Cortex of kidney (tissue), 1 donor: ENCODE measurements around the gene CCN2.

ENCODE experiments used
- DNase-seq: peaks from one replicate; lab custom pipeline; 2025; lab: John Stamatoyannopoulos, UW

Gene CCN2

DNA sequence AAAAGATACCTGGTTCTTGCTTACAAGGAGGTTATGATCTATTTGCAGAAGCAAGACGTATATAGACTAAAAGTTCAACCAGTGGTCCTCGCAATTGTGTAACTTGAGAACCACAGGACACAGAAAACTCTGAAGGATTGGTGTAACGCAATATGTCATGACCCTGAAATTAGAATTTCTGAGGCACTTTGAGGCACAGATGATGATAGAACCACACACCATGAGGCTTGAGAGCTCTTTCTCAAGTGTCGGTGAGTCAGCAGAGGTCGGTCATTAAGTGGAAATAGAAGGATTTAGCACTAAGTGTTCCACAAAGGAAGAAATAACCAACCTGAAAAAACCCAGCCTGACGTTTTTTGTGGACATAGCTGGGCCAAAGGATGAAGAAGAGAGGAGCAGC, 15.3 kb upstream of the CCN2 start:
- DNase-seq = no peak

DNA sequence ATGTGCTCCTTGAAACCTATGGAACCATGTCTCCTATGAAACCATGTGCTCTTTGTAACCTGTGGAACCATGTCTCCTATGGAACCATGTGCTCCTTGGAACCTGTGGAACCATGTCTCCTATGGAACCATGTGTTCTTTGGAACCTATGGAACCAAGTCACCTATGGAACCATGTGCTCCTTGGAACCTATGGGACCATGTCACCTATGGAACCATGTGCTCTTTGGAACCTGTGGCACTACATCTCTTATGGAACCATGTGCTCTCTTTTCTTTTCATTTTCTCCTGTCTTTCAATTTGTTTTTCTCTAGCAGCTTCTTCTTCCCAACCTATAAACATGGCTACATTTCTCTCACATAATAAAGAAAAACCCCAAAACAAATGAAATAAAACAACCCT, 11.9 kb upstream of the CCN2 start:
- DNase-seq = no peak

DNA sequence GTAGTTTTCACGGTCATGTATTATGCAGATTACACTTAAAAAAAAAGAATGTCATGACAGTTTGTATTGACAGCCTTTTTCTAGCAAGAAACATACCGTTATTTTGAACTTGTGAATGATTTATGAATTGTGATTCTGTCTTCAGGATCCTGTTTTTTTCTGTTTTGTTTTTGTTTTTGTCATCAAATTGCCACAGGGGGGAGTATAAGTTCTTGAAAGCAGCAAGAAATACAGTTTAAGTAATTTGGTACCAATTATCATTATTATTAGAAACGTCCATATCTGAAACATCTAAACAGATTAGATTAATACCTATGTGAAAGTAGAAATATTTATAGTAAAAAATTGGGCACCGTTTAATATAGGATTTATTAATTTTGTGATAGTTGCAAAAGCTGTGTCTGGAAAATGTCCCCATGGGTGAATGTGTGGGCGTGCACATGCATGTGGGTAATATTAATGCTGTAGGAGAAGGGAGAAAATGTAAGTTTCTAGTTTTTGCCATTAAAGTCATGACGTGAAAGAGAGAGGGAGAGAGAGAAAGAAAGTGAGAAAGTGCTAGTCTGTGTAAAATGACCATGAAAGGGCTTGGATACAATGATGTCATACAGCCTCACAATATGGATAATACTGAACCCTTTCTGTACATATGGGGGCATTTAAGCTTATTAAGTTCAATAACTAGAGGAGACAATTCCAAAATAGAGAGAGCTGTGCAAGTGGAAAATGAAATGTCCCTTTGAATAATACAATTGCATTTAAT, 9.4 kb upstream of the CCN2 start:
- DNase-seq = no peak

DNA sequence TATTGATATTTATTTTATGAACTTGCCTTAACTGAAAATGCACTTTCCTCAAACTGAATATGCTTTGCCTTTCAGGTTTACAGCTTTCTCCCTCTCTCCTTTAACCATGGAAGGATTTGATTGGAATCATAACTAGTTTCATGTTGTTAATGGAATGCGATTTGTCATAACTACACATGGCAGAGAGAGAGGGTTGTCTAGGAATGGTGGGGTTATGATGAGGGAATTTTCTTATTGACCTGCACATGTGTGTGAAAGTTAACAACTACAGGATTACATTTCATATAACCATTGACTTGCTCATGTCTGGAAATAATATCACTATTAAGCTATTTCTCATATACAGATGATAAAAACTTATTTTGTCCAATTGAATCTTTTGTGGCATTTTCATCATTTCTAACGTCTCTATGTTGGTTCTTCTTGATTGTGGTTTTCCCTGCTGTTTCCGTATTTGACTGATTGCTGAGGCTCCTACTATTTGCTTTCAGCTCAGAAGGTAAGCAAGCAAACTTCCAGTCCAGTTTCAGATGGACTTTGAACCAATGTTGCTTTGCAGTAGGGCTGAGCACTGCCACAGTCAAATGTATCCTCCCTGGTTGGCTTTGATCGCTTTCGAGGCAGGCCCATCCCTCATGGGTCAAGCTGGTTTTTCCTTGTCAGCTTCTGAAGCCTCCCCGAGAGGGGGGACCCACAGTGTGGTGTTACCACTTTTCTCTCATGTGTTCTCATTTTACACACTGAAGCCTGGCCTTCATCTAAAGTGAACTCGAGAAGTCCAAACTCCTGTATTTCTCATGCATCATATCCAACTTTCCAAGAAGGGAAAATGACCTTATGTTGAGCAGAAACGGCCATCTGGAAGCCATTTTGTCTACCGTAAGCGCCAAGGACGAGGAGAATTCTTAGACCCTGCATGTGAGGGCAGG, 7.6 kb upstream of the CCN2 start:
- no peak for DNase-seq

DNA sequence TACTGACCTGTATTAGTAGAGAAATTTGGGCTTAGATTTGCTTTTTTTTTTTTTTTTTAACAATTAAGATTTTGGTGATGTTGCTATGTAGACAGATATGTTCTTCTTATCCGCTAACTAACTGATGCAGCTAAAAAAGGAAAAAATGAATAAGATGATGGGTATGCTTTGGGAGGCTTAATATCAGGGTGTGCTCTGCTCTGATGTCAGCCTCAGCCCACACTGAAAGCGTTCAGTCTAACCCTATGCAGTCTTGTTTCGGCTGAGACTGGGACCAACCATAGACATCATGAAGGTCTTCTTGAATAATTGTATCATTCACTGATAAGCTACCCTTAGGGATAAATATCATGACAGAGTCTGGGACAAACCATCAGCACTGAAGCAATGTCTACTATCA, 6.9 kb upstream of the CCN2 start:
- no peak for DNase-seq

DNA sequence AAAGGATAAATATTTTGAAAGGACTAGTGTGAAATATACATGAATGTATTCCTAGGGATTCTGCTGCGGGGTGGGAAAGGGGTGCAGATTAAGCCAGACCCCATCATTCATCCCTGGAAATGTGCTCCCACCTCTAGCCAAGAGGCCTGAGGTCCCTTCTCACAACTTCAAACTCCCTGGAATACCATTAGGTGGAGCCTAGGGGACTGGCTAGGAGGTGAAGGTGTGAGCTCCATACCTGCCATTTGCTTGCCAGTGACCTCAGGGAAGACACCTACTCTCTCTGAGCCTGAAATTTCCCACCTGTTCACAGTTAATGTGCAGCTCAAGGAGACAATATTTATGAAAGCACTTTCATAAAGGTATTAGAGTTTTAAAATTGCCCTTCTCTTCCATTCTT, 4.7 kb upstream of the CCN2 start:
- no peak for DNase-seq

DNA sequence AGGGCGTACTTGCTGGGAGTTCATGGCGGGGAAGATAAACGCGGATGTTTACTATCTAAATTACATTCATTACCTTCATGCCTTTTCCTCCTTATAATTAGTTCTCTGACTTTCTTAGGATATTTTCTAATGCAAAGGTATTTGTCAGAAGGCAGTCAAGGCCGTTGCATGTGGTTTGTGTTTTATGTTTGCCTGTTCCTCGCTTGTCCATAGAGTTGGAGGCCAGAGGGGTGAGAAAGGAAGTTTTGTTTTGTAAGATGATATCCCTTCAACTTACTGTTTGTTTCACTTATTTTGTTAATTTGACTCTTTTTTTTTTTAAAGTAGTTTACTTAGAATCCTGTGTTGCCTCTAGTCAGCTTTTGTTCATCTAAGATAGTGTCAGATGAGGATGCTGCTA, 4.0 kb upstream of the CCN2 start:
- no peak for DNase-seq

DNA sequence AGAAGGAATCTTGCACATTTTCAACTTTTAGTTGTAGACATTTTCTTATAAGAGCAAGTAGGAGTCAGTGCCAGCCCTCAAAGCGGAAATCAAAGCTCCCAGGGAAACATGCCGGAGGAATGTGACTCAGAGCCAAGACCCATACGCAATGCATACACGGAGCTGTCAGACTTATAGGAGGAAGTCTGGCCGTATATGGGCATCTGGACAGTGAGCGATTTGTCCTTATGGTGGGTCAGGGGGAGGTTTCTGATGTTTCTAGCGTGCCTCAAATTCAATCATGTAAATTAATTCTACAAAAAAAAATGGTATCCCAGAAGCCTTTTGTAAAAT, 3.6 kb upstream of the CCN2 start:
- no peak for DNase-seq

DNA sequence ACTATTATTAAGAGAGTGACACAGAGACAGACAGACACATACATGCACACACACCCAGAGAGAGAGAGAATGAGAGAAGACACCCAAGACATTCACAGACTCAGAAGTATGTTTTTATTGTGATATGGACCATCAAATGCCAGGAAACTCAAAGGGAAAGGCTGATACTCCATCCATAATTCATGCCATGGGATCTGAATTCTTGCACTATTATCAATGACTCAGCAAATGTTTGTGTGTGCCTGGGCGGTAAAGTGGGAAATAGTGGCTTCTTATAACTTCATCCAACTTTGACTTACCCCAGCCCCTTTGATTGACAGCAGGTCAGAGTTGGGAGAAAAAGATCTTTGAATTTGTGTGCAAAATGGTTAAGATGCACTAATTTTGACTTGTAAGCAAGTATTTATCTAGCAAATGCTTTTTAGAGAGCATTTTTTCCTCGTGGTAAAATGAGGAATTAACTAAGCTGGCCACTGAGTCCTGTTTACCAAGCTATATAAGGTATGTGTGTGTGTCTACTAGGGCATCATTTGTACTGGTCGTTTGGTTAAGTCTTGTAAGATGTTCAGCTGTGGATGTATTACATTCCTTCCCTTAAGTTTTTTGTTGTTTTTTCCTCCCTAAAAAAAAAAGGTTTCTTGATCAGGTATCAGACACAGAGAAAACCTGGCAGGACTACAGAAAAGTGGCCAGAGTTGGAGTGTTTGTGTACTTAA, 3.0 kb upstream of the CCN2 start:
- DNase-seq = no peak

DNA sequence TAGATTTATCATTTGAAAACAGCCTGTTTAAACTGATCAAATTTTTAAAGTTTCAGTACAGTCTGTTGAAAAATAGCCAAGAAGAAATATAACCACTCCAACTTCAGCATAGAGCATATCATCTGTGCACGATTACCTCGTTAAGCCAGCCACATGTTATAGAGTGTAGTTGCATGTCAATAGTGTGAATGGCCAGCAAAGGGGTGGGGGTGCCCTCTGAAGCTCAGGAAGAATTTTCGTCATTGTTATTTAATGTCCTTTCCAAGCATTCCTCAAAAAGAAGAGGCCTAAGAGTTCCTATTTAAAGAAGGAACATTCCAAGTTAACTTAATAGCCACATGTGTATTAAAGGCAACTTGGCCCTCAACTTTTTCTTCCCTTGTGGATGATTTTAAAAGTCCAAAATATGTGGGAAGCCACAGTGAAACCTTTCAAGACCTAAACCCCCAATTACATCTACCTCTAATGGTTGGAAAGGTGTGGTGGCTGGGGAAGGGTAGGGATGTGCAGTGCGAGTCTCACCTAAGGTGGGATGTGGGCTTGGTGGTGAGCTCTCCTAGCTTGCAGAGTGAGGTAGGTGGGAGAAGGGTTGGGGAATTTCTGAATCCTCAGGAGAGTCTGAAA, 1.8 kb upstream of the CCN2 start:
- DNase-seq = no peak

DNA sequence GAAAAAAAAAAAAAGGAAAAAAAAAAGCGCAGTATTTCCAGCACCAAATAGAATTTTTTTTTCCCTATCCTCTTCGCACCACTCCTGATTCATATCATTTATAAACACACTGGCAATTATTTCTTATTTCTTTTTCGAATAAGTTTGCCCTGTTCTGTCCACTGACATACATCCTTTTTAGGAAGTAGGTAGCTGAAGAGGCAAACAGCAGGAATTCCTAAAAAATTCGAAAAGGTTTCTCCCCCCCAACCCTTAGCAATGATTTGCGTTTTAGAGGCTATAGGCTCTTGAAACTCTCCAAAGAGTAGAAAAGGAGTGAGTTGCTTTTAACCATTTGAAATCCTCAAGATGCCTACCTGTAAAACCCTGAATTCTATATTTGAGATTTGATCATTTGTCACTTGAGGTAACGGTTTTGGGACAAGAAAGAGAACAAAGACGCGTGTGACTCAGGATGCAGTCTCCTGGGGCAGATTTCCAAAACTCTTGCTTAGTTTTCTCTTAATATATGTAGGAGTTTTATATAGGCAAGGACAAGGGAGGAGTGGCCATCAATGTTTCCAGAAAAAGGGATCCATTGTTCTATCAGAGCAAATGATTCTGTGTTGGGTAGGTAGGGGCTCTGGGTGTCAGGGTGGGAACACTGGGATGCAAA, 531 bp upstream of the CCN2 start:
- no peak for DNase-seq

DNA sequence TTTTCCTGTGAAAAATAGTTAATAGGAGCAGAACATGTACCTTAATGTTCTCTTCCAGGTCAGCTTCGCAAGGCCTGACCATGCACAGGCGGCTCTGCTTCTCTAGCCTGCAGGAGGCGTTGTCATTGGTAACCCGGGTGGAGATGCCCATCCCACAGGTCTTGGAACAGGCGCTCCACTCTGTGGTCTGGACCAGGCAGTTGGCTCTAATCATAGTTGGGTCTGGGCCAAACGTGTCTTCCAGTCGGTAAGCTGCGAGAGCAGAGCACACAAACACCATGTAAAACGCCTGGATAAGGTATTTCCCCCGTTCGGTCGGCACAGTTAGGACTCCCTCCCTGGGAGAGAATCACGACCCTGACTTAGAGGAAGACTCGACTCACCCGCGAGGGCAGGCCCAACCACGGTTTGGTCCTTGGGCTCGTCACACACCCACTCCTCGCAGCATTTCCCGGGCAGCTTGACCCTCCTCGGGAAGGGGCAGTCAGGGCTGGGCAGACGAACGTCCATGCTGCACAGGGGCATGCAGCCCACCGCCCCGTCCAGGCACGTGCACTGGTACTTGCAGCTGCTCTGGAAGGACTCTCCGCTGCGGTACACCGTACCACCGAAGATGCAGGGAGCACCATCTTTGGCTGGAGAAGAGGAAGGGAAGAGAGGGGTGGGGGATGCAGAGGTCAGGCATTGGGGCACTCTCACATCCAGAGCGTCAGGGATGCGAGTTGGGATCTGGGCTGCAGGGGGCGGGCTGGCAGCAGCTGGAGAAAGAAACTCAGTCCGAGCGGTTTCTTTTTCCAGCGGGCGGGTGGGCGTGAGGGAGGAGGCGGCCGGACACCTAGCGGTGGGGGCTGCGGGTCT, 1.0 kb downstream of the CCN2 start:
- DNase-seq = no peak

DNA sequence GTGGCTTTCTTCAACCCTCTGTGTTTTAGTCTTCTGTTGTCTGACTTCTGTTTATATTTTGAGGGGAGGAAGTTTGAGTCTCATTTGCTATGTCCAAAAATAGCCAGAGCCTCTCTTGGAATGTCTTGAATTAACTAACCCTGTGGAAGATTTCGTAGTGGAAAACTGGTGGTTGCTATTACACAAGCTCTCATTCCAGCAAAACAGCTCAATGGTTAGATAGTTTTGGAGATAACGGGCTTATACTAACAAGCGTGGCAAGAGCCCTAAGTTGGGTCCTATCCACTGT, 1.6 kb downstream of the CCN2 start:
- no peak for DNase-seq

DNA sequence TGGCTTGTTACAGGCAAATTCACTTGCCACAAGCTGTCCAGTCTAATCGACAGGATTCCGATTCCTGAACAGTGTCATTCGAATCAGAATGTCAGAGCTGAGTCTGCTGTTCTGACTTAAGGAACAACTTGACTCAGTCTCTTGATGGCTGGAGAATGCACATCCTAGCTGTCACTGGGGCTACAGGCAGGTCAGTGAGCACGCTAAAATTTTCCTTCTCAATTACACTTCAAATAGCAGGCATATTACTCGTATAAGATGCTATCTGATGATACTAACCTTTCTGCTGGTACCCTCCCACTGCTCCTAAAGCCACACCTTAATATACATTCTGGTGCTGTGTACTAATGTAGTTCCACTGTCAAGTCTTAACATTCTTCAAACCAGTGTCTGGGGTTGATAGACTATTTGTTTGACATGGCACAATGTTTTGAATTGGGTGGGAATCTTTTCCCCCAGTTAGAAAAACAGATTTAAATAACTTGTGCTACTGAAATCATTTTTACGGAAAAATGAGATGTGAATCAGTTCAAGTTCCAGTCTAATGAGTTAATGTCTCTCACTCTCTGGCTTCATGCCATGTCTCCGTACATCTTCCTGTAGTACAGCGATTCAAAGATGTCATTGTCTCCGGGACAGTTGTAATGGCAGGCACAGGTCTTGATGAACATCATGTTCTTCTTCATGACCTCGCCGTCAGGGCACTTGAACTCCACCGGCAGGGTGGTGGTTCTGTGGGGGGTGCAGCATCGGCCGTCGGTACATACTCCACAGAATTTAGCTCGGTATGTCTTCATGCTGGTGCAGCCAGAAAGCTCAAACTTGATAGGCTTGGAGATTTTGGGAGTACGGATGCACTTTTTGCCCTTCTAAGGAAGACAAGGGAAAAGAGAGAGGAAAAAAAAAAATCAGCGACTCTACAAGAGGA, 2.2 kb downstream of the CCN2 start:
- no peak for DNase-seq

DNA sequence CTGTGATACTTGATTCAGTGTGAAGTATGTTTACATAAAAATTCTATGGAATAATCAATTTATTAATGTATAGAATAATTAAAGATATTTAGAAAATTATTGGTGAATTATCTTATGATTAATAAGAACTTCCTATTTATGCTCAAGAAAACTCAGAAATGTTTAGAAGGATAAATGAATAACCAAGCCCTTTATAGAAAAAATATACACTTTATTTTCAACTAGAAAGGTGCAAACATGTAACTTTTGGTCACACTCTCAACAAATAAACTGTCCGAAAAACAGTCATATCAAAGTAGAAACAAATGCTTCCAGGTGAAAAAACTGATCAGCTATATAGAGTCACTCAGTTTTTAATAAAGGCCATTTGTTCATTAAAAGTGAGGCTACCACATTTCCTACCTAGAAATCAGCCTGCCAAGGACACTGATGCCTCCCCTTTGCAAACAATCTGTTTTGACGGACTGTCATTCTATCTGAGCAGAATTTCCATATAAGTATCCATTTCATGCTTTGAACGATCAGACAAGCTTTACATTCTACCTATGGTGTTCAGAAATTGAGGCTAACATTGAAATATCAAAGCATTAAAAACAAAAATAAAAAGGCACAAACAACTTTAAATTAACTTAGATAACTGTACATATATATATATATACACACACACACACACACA, 3.0 kb downstream of the CCN2 start:
- DNase-seq = no peak

DNA sequence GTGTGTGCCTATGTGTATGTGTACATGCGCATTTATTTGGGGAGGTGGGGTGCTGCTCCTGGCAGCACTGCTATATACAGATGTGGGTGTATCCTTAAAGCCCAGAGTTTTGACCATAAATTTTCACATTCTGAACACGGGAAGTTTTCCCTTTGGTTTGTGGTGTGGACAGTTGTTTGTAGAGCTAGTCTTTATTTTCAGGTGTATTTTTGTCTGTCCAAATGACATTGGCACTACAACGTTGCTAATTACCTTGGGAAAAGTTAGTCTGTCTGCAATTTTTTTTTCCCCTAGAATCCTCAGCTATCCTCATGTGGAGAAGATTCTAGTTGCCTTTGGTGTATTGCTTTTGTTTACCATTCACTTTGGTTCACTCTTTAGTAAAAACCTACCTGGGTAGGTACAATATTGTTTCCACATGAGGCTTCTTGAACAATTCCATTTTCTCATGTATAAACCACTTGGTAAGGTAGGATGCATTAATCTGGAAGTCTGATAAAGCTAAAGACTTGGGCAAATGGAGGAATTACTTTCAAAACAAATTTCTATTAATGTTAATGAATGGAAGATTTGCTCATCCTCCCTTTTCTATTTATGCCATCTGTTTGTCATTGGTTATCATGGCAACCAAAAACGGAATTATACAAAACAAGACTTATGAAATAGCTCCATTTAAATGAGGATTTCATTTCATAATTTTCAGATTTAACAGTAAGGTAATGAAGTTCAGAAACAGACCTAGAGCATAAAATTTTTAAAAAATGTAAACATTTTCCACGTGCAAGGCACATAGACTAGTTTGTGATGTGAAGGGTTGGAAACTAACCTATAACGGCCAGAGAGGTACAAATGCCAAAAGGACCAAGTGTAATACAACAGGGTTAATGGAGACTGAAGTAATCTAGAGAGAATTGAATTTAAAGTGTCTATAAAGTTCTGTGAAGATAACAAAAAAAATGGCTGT, 3.9 kb downstream of the CCN2 start:
- DNase-seq = no peak

DNA sequence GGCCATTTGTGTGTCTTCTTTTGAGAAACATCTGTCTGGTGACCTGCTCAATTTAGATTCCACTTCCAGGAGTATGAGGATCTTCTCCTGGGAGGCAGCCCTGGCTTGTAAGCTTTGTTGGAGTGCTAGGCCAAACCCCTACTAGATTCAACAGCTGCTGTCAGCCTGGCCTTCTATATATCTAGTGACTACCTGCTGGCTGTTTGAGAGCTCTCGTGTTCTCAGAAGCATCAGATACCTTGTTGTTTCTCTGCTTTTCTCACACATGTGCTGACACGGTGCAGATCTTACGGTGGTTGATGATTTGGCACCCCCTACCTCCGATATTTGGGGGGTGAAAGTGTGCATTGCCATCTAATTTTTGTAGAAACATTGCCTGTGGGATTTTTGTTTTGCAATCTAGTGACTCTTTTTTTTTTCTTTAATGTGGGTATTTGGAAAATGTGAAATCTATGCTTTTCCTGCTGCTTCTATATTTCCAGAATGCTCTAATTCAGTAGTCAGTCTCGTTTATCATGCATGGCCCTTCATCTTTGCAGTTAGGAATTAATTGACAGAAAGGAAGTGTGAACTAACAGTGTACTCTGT, 4.7 kb downstream of the CCN2 start:
- no peak for DNase-seq

DNA sequence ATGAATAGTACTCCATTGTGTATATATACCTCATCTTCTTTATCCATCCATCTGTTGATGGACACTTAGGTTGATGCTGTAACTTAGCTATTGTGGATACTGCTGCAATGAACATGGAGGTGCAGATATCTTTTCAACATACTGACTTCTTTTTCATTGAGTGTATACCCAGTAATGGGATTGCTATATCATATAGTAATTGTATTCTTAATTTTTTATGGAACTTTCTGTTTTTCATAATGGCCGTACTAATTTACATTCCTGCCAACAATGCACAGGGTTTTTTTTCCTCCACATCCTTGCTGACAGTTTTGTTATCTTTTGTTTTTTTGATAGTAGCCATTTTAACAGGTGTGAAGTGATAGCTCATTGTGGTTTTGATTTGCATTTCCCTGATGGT, 5.2 kb downstream of the CCN2 start:
- no peak for DNase-seq
